IMR-90 (cell line): ENCODE measurements around the gene CCDC88C. TPM values are rescaled to one million over a fixed set of nuclear protein-coding genes. Genes with fewer than 3 reads are reported as not detected.

Experiments
- ATAC-seq: fragments of 200-7000 bp; cut with Tn5 transposase; 2 replicates; pipeline ENCODE4 v1.9.1; 2020; ENCODE audit warnings: low read depth, mild to moderate bottlenecking, moderate library complexity
- BruUV-seq: library from RNA; stranded (reverse); fragments of 400-500 nt; replicated peaks from 2 replicates; lab custom pipeline; 2021; lab: Mats Ljungman, UMichigan
- CTCF ChIA-PET: fragments of 300-600 bp; formaldehyde crosslinking; extraction: SDS; loops from one replicate; lab custom pipeline; 2021; ENCODE audit warnings: antibody characterized with exemption; lab: Yijun Ruan, JAX
- POLR2A ChIA-PET: fragments of 300-600 bp; sonication (Branson Sonifier 250); formaldehyde crosslinking; loops from one replicate; lab custom pipeline; 2022; ENCODE audit warnings: antibody characterized with exemption; ENCODE audit not compliant: unreplicated experiment; lab: Charles Lee
- DNase-seq: peaks from one replicate; pipeline ENCODE4 v3.0.0; 2013
- H2AFZ ChIP-seq: replicated peaks from 2 replicates; pipeline ENCODE3; 2013; ENCODE audit warnings: low read length, mild to moderate bottlenecking; ENCODE audit not compliant: poor library complexity
- H2AK5ac ChIP-seq: 2 replicates; pipeline ENCODE4 v1.6.1; 2013; ENCODE audit warnings: low read depth, low read length, inconsistent platforms
- H2AK9ac ChIP-seq: replicated peaks from 2 replicates; pipeline ENCODE3; 2013; ENCODE audit warnings: mild to moderate bottlenecking, low read depth, low read length, moderate library complexity; ENCODE audit not compliant: poor library complexity
- H2BK120ac ChIP-seq: 2 replicates; pipeline ENCODE4 v1.6.1; 2013; ENCODE audit warnings: low read depth, low read length, inconsistent platforms
- H2BK15ac ChIP-seq: 3 replicates; pipeline ENCODE4 v1.6.1; 2013; ENCODE audit warnings: low read depth, low read length, inconsistent platforms
- H2BK20ac ChIP-seq: 2 replicates; pipeline ENCODE4 v1.6.1; 2013; ENCODE audit warnings: low read depth, mild to moderate bottlenecking, inconsistent platforms, low read length, moderate library complexity
- H2BK5ac ChIP-seq: 2 replicates; pipeline ENCODE4 v1.6.1; 2013; ENCODE audit warnings: mild to moderate bottlenecking, low read depth, low read length, inconsistent platforms; ENCODE audit not compliant: poor library complexity, severe bottlenecking
- H3K14ac ChIP-seq: replicated peaks from 2 replicates; pipeline ENCODE4 v1.6.1; 2013; ENCODE audit warnings: low read depth, low read length, inconsistent platforms
- H3K18ac ChIP-seq: 2 replicates; pipeline ENCODE4 v1.6.1; 2013; ENCODE audit warnings: low read depth, low read length, control low read depth
- H3K23ac ChIP-seq: 2 replicates; pipeline ENCODE4 v1.6.1; 2013; ENCODE audit warnings: low read depth, low read length, inconsistent platforms
- H3K27ac ChIP-seq: 2 replicates; pipeline ENCODE4 v1.5.1; 2013; ENCODE audit warnings: mild to moderate bottlenecking, control low read depth, low read length; ENCODE audit not compliant: insufficient read depth
- H3K27me3 ChIP-seq: 2 replicates; pipeline ENCODE4 v1.6.1; 2013; ENCODE audit warnings: low read length; ENCODE audit not compliant: control insufficient read depth, insufficient read depth
- H3K36me3 ChIP-seq: 2 replicates; pipeline ENCODE4 v1.6.1; 2013; ENCODE audit warnings: low read length, mixed read lengths; ENCODE audit not compliant: control insufficient read depth, insufficient read depth
- H3K4ac ChIP-seq: 2 replicates; pipeline ENCODE4 v1.6.1; 2013; ENCODE audit warnings: low read depth, low read length, inconsistent platforms
- H3K4me1 ChIP-seq: 2 replicates; pipeline ENCODE4 v1.6.1; 2013; ENCODE audit warnings: low read length, mixed read lengths; ENCODE audit not compliant: control insufficient read depth, insufficient read depth
- H3K4me2 ChIP-seq: 2 replicates; pipeline ENCODE4 v1.6.1; 2013; ENCODE audit warnings: low read depth, mild to moderate bottlenecking, control low read depth, low read length, moderate library complexity
- H3K4me3 ChIP-seq: 2 replicates; pipeline ENCODE4 v1.5.1; 2013; ENCODE audit warnings: low read depth, mild to moderate bottlenecking, control low read depth, low read length, moderate library complexity; ENCODE audit not compliant: insufficient read depth
- H3K56ac ChIP-seq: 2 replicates; pipeline ENCODE4 v1.6.1; 2013; ENCODE audit warnings: low read length, inconsistent platforms; ENCODE audit not compliant: insufficient read depth; ENCODE audit errors: extremely low read depth
- H3K79me1 ChIP-seq, 2 experiments: 2 replicates each; pipeline ENCODE4 v1.6.1; 2013; ENCODE audit warnings: low read length in 2 of 2, inconsistent platforms in 1 of 2, low read depth in 1 of 2
- H3K9ac ChIP-seq: 2 replicates; pipeline ENCODE4 v1.6.1; 2013; ENCODE audit warnings: low read depth, low read length, control low read depth
- H3K9me1 ChIP-seq: 2 replicates; pipeline ENCODE4 v1.6.1; 2013; ENCODE audit warnings: low read length, inconsistent platforms; ENCODE audit not compliant: insufficient read depth
- H3K9me3 ChIP-seq: 2 replicates; pipeline ENCODE4 v1.6.1; 2013; ENCODE audit warnings: low read length; ENCODE audit not compliant: control insufficient read depth, insufficient read depth
- H4K20me1 ChIP-seq: 2 replicates; pipeline ENCODE4 v1.6.1; 2013; ENCODE audit warnings: low read length, inconsistent platforms; ENCODE audit not compliant: insufficient read depth
- H4K5ac ChIP-seq: 2 replicates; pipeline ENCODE4 v1.6.1; 2013; ENCODE audit warnings: mild to moderate bottlenecking, low read depth, low read length, control low read depth
- H4K8ac ChIP-seq, 2 experiments: 2 replicates each; pipeline ENCODE4 v1.6.1; 2013; ENCODE audit warnings: low read depth in 2 of 2, low read length in 2 of 2, control low read depth in 1 of 2, inconsistent platforms in 1 of 2
- H4K91ac ChIP-seq: 2 replicates; pipeline ENCODE4 v1.6.1; 2013; ENCODE audit warnings: low read depth, low read length, inconsistent platforms; ENCODE audit not compliant: insufficient read depth
- CEBPB ChIP-seq: IDR thresholded peaks from 2 replicates; pipeline ENCODE4 v1.6.1; 2012; ENCODE audit warnings: low read depth, low read length, improper control_type of control experiment
- MAFK ChIP-seq: IDR thresholded peaks from 2 replicates; pipeline ENCODE4 v1.6.1; 2012; ENCODE audit warnings: low read depth, low read length, improper control_type of control experiment
- MAZ ChIP-seq: IDR thresholded peaks from 2 replicates; pipeline ENCODE4 v1.6.1; 2012; ENCODE audit warnings: low read depth, mild to moderate bottlenecking, low read length, improper control_type of control experiment, moderate library complexity, borderline replicate concordance
- NFE2L2 ChIP-seq: fragments of 150-350 bp; IDR thresholded peaks from 2 replicates; pipeline ENCODE4 v1.6.1; 2016; ENCODE audit warnings: low read depth, mild to moderate bottlenecking, low read length
- RAD21 ChIP-seq: IDR thresholded peaks from 2 replicates; pipeline ENCODE4 v1.6.1; 2012; ENCODE audit warnings: low read length, improper control_type of control experiment
- RFX5 ChIP-seq: IDR thresholded peaks from 2 replicates; pipeline ENCODE4 v1.8.0; 2012; ENCODE audit warnings: low read depth, mild to moderate bottlenecking, low read length, moderate library complexity
- SMC3 ChIP-seq: fragments of 150-350 bp; IDR thresholded peaks from 2 replicates; pipeline ENCODE4 v1.6.1; 2016; ENCODE audit warnings: low read depth, mild to moderate bottlenecking, antibody characterized with exemption, low read length, moderate library complexity
- WGBS, 2 experiments: methylation state at CpG; one replicate each; pipeline versions ENCODE4 v1.1.5 to v1.1.7; 2013; ENCODE audit warnings: missing lambda C conversion rate in 2 of 2; ENCODE audit not compliant: insufficient read length in 1 of 2; ENCODE audit errors: extremely low coverage in 2 of 2; 5-methylcytosine and 5-hydroxymethylcytosine counted together
- dilution Hi-C: fragments of 300-500 bp; cut with HindIII; formaldehyde crosslinking; loops from one replicate; pipeline ENCODE4 v1.14.3; 2018; ENCODE audit warnings: low sequenced_read_pairs; ENCODE audit not compliant: unreplicated experiment
- in situ Hi-C: fragments of 300-500 bp; cut with MboI; formaldehyde crosslinking; loops from 3 replicates; pipeline ENCODE4 v1.14.3; 2019; ENCODE audit warnings: low sequenced_read_pairs, inconsistent platforms, mixed read lengths
- intact Hi-C: fragments of 100-400 bp; cut with micrococcal nuclease; formaldehyde crosslinking; loops from 2 replicates; pipeline ENCODE4 v1.10.0; 2022
- polyA plus RNA-seq, 3 experiments: library from polyadenylated mRNA; depleted of rRNA; stranded (reverse); fragments of >200 nt; gene quantifications; 2 replicates each; pipeline ENCODE4 v1.2.3, GENCODE V29; 2012; ENCODE audit warnings: low replicate concordance in 1 of 3
- total RNA-seq: library from RNA; depleted of rRNA; stranded (reverse); fragments of >200 nt; gene quantifications from 2 replicates; pipeline ENCODE4 v1.2.3, GENCODE V29; 2012
- TF ChIP-seq, protein P1 (sequence below): fragments of 150-350 bp; IDR thresholded peaks from 2 replicates; pipeline ENCODE4 v1.6.1; 2017; ENCODE audit warnings: mild to moderate bottlenecking, antibody characterized with exemption, low read length, low read depth
- TF ChIP-seq, protein P2 (sequence below): conservative IDR thresholded peaks from 2 replicates; pipeline ENCODE4 v1.5.1; 2012; ENCODE audit warnings: mild to moderate bottlenecking, low read depth, low read length, improper control_type of control experiment

CCDC88C gene
- total and polyA plus RNA-seq, 2 of the 4 experiments (the other 2 are of a cell fraction), result 0.17 to 0.18 TPM

DNA sequence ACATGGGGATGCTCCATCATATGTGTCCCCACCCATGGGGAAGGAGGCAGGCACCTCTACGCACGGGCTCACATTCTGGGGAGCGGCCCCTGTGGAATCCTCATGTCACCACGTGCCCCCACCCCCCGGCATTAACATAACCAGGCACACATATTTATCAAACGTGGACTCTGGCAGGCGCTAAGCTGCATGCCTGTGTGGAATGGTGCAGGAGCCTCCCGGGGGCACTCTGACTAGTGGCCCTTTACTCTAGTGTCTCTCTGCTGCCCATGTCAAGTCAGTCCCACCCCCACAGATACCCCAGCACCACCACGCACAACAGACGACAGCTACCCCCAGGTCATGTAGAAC is 66.1 kb downstream of the CCDC88C start:
- ChIA-PET CTCF (no interaction called here), POLR2A (no interaction called here)
- dilution Hi-C loops (no loop called here), in situ Hi-C loops (no loop called here), intact Hi-C loops (no loop called here)
- Histone ChIP-seq H3K4me3 (no peak overlapping the region), H4K91ac (no peak overlapping the region), H2BK5ac (no peak overlapping the region), H2AK5ac (no peak overlapping the region), H2BK20ac (no peak overlapping the region), H3K4me1 (no peaks in the 10 kb centered on the region), H3K27ac (no peak overlapping the region), H3K9me1 (no peaks in the 10 kb centered on the region), H2AK9ac (no peak overlapping the region), H3K36me3 (no peaks in the 10 kb centered on the region), H3K4ac (no peak overlapping the region), H3K23ac (no peak overlapping the region), H4K8ac (no peak overlapping the region), H4K5ac (no peak overlapping the region), H3K56ac (no peak overlapping the region), H3K9ac (no peak overlapping the region), H3K4me2 (no peak overlapping the region), H2AFZ (no peak overlapping the region), H3K27me3 (peaks cover 16% of the 10 kb centered on the region), H3K79me1 (no peaks in the 10 kb centered on the region), H3K18ac (no peak overlapping the region), H2BK15ac (no peak overlapping the region), H2BK120ac (no peak overlapping the region), H4K20me1 (no peaks in the 10 kb centered on the region), H3K9me3 (no peaks in the 10 kb centered on the region), H3K14ac (no peak overlapping the region)
- no TSS peak for BruUV-seq
- 93% methylated on average over 3 of the region's 10 CpGs; no CpG with 5 or more reads in 1 of the 2 experiments for WGBS, 2 experiments
- ATAC-seq (no peak), DNase-seq (no peak)
- TF ChIP-seq SMC3, result no peak
- TF ChIP-seq, protein P1, sequence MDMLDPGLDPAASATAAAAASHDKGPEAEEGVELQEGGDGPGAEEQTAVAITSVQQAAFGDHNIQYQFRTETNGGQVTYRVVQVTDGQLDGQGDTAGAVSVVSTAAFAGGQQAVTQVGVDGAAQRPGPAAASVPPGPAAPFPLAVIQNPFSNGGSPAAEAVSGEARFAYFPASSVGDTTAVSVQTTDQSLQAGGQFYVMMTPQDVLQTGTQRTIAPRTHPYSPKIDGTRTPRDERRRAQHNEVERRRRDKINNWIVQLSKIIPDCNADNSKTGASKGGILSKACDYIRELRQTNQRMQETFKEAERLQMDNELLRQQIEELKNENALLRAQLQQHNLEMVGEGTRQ, result no peak
- TF ChIP-seq MAZ, result no peak
- no peak for TF ChIP-seq CEBPB
- no peak for TF ChIP-seq RAD21
- TF ChIP-seq RFX5, result no peak
- no peak for TF ChIP-seq MAFK
- TF ChIP-seq, protein P2, sequence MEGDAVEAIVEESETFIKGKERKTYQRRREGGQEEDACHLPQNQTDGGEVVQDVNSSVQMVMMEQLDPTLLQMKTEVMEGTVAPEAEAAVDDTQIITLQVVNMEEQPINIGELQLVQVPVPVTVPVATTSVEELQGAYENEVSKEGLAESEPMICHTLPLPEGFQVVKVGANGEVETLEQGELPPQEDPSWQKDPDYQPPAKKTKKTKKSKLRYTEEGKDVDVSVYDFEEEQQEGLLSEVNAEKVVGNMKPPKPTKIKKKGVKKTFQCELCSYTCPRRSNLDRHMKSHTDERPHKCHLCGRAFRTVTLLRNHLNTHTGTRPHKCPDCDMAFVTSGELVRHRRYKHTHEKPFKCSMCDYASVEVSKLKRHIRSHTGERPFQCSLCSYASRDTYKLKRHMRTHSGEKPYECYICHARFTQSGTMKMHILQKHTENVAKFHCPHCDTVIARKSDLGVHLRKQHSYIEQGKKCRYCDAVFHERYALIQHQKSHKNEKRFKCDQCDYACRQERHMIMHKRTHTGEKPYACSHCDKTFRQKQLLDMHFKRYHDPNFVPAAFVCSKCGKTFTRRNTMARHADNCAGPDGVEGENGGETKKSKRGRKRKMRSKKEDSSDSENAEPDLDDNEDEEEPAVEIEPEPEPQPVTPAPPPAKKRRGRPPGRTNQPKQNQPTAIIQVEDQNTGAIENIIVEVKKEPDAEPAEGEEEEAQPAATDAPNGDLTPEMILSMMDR, result no peak
- no peak for TF ChIP-seq NFE2L2
